VCaP (cell line): ENCODE results near the gene SCIMP.

ENCODE experiments used
- H3K27ac ChIP-seq: fragments of 450-650 bp; 2 replicates; pipeline ENCODE4 v1.5.1; 2017
- TF ChIP-seq, protein P1 (sequence below): fragments of 450-650 bp; conservative IDR thresholded peaks from 2 replicates; pipeline ENCODE4 v1.5.1; 2017; ENCODE audit warnings: mild to moderate bottlenecking, moderate library complexity

The SCIMP gene

GRCh38 chr17:5264893-5265292, 30.2 kb upstream of the SCIMP start:
- H3K27ac ChIP-seq = peak overlapping the region; percentile 85
- TF ChIP-seq, protein P1, sequence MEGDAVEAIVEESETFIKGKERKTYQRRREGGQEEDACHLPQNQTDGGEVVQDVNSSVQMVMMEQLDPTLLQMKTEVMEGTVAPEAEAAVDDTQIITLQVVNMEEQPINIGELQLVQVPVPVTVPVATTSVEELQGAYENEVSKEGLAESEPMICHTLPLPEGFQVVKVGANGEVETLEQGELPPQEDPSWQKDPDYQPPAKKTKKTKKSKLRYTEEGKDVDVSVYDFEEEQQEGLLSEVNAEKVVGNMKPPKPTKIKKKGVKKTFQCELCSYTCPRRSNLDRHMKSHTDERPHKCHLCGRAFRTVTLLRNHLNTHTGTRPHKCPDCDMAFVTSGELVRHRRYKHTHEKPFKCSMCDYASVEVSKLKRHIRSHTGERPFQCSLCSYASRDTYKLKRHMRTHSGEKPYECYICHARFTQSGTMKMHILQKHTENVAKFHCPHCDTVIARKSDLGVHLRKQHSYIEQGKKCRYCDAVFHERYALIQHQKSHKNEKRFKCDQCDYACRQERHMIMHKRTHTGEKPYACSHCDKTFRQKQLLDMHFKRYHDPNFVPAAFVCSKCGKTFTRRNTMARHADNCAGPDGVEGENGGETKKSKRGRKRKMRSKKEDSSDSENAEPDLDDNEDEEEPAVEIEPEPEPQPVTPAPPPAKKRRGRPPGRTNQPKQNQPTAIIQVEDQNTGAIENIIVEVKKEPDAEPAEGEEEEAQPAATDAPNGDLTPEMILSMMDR = no peak

DNA sequence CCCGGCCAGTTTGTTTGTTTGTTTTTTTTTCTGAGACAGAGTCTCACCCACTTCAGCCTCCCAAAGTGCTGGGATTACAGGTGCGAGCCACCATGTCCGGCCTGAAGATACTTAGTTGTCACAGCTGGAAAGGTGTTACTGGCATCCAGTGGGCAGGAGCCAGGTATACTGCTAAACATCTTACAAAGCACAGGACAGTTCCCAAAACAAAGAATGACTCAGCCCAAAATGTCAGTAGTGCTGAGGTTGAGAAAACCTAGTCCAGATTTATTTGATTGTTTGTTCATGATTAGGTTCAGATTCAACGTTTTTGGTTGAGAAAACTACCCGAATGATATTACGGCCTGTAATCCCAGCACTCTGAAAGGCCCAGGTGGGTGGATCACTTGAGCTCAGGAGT, 28.8 kb upstream of the SCIMP start:
- peak overlapping the region; percentile 85 for H3K27ac ChIP-seq
- TF ChIP-seq, protein P1 = no peak

DNA sequence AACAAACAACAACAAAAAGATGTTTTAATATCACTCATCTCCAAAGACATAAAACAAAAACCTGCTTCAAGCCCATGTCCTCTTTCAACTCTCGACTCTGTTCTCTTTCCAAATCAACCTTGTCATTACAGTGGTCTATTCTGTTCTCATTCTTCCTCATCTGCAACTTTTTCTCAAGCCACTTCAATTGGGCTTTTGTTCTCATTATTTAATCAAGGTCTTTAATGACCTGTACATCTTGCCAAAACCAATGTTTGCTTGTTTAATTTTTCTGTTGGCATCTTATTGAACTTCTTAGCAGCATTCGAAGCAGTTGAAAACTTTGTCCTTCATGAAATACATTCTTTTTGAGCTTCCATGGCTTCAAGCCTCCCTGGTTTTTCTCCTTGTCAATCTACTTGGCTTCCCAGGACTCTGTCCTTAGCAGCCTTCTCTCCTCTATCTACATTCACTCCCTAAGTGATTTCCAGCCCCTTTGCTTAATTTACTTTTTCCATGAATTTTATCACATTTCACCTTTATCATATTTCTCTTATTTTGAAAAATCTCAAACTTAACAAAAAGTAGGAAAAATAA, 27.8 kb upstream of the SCIMP start:
- TF ChIP-seq, protein P1 = no peak
- H3K27ac ChIP-seq = peak overlapping the region; percentile 85

- H3K27ac ChIP-seq = peak overlapping the region; percentile 85
- TF ChIP-seq, protein P1 = no peak
Observed at GRCh38 chr17:5260542-5260941, 25.9 kb upstream of the SCIMP start.

DNA sequence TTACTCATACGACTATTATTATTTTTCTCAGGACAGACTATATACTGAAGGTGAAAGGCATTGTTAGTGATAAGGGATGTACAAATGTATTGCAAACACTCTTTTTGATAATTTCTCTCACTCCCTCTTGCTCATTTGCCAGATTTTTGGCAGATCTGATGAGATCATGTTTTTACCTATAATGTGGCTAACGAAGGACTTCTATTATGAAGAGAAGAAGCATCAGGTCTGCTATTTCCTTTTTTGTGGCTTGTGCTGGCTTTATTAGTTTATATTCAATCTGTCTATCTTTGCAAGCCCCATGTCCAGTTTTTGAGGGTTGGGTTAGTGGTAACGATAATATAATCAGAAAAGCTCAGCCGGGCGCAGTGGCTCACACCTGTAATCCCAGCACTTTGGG, 22.5 kb upstream of the SCIMP start:
- H3K27ac ChIP-seq = no peak overlapping the region
- TF ChIP-seq, protein P1 = no peak

DNA sequence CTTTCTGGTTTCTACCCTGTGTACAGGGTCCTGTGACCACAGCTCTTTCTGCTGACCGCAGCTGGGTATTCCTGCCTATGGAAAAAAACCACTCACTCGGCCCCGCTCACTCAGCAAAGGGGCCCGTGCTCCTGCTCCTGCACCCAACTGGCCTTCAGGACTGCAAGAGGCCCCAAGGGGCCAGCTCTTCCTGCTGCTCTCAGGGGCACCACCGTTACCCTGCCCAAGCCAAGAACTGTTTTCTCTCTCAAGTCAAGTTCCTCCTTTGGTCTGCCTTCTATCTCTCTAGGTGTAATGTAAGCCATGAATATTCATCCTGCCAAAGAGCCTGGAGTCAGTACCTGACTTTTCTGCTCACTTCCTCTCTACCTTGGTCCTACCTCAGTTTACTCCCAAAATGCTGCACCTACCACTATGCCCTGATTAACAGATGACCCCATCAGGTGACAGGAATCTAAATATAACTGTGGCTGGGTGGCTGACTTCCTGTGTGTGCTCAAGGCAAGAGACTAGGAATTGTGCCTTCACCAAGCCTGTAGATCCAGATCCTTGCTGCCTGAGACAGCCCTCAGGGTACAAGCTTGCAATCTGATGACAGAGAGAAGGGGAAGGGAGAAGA, 20.4 kb upstream of the SCIMP start:
- H3K27ac ChIP-seq = no peak overlapping the region
- TF ChIP-seq, protein P1 = no peak

- TF ChIP-seq, protein P1 = no peak
- H3K27ac ChIP-seq = no peak overlapping the region
Observed at GRCh38 chr17:5254414-5254813, 19.8 kb upstream of the SCIMP start.
